GM21619 (cell line): ENCODE data around the gene PTCH1.

Source experiments
- ATAC-seq: cut with Tn5 transposase; IDR thresholded peaks from one replicate; pipeline ENCODE4 v1.9.1; 2021; ENCODE audit not compliant: unreplicated experiment

Gene PTCH1

DNA sequence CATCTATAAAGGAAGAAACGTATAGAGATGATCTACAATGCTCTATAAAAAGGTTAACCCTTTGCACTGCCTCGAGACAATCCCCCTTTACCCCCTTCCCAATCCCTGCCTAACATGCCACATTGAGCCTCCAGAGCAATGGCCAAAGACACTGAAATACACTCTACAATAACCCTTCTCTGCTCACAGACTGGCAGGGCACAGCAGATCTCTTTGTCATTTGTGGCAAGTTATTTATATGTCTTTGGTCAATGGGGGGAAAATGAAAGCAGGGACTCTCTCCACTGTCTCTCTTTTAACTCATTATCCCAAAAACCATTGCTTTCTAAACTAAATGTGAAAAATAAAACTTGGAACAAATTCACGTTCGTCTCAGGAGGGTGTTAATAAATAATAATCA, 51.7 kb downstream of the PTCH1 start:
- no peak for ATAC-seq

DNA sequence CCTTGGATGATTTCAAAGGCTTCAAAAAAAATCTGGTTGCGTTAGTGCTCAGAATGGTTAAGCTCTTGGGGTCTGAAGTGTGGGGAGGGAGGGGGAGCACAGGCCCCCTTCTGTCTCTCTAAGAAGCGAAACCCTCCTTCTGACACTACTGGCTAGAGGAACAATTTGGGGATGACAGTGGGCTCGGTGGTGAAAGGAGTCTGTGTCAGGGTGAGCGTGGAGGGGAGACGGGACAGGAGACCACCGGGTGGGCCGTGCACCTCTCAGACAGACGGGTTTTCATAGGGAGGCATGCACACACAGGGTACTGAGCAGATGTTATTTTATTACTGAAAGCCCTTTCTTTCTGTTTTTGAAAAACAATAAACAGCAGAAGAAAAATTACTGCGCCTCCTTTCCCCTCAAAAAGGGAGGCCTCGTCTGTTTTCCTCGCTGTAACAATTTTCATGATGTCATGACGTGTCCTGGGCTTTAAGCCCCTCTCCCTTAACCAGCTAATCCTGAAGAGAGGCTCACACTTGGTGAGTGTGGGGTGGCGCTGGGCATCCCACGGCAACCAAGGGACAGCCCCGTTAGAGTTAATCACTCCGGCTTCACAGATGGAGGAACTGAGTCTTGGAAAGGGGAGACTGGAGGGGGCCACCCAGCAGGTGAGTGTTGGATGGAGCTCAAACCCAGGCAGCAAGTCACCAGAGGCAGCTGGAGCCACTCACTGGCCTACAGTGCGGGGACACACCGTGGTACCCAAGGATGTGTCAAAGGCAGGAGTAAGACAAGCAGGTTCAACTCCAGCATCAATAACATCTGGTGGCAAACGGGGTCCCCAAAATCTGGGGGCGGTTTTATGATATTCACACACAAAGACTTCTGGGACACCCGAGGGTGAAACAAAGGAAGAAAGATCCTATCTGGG, 53.4 kb downstream of the PTCH1 start:
- peak; percentile 7 for ATAC-seq

DNA sequence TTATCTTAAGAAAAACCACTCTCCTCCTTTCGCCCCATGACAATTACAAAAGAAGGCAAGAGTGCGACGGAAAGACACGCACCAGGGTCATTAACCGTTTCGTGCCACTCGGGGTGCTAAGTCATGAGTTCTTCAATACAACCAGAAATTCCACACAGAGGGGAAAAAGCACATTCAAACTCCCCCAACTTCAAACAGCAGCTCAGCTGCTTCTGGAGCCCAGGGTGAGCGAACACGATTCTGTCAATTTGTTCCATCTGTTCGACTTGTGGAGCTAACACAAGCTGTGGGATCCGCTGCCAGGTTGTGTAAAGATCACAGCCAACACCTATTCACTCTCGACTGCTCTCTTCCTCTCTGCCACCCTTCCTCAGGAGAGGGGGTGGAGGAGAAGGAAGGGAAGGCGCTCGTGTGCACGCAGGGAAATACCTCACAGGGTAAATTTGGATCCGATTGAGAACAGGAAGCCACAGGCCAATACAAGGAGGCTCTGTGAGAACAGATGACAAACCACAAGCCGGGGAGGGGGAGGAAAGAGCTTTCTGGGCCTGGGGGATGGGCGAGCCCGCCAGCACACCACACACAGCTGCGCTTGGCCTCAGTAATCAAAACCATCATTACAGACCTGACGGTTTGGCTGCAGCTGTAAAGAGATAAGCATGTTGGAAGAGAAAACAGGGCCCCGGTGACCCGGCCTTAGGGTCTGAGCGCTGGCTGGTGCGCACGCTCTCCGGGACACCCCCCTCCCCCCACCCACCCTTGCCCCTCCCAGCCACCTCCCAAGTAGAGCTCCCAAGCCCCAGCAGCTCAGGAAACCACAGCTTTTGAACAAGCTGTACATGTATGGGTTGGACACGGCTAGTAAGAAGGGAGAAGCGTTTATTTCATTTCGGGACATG, 54.3 kb downstream of the PTCH1 start:
- peak; percentile 90 for ATAC-seq

DNA sequence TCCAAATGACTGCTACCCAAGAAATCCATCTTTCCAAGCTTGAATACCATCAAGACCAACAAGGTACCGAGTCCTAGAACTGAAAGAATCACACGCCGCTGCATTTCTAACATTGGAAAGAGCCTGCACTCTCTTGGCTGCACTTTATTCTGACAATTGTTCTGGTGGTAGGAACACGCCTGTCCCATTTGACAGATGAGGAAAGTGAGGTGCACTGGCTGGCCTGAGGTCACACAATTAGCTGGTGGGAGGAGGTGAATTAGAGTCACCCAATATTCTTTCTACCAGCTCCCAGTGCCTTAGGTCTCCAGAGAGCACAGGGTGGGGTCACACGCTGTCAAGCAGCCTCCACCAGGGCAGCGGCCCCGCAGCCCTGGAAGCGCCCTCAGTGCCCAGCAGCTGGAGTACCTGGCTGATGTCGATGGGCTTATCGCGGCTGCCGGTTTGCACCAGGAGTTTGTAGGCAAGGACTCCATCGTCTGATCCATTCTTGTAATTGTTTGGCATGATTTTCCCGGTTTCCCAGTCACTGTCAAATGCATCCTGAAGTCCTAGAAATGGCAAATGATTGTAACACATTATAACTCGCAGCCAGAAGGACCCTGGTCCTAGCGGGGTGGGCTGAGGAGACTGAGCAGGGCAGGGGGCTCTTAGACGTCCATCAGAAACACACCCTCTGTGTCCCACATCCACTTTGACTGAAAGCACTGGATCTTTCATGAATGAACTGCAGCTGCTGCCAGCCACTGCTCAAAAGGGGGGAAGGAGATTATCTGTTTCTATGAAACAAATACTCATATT, 55.1 kb downstream of the PTCH1 start:
- ATAC-seq = no peak

DNA sequence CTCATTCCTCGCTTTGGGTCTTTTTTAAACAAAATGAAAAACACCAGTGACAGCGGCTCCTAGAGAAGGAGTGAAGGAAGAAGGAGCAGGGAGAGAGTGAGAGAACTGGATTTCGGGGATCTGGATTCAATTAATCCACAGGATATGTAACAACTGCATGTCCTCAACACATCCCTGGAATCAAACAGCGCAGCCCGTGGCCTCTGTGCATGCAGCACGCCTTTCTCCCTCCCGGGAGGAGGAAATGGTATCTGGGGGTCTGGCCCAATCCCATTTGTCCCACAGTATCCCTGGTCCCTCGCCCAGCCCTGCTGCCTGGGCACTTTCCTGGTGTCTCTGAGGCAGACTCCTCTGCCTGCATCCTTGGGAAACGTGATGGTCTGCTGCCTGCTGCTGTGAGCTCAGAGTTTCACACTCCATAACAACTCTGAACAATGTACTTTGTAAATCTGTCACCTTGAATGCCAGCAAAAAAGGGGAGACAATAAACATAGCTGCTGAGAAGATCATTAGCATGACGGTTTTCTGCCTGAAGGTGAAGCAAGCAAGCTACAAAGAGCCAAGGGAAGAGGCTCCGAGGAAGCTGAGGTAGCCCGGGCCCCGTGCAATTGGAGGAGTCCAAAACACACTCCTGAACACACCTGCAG, 56.1 kb downstream of the PTCH1 start:
- ATAC-seq = no peak

DNA sequence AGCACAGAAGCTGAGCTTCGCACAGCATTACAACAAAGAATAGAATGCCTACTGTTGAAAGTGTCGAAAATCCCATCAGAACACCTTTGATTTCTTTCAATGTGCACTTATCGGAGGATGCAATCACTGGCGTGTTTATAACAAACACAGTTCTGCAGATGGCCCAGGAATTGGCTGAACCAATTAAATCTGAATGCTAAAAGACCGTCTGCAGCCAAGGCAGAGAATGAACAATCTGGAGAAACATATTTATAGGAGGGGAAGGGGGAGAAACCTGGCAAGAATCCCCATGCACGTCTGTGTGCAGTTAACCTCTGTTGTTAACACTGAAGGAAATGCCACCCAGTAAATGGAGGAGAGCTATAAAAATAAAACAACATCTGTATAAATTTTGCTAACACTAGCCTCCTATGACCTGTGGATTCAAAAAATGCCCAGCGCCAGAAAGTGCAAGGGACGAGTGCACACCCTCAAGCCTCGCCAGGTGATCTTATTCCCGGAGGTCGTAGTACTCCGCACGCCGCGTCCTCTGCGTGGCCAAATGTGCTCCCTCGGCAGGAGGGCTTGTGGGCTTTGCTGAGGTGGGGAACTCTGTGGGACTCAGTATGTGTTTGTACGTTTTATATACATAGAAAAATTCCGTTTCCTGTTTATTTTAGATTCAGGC, 56.8 kb downstream of the PTCH1 start:
- no peak for ATAC-seq

DNA sequence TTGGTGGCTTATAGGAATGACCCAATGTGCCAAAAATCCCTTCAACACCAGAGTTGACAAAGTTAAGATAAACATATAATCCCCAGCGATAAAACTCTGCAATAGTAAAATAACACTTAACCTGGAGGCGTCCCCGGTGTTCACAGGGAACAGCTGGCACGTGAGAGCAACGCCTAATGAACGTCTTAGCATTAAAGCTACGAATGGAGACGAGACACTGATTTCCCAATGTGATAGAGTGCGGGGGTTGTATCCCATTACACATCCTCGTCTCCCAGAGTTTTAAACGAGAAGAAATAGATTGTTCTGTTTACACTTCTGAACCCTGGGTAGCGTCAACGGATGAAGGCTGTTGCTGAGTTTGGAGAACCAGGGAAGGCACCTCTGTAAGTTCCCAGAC, 57.6 kb downstream of the PTCH1 start:
- ATAC-seq = no peak

DNA sequence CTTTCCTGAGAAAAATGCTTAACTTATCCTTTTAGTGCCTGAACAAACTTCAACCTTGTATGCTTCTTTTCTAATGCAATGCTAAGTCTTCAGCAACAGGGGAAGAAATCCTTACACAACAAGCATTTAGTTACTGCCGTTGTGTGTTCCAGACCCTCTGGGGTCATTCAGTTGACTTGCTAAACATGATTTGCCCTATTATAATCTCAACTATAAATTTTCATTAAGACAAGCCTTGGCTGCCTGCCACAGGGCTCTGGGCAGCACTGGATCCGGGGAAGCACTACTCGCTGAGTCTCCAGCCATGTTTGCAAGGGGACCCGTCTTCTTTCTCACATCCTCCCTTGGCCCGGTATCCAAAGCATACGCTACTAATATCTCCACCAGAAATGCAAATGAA, 58.1 kb downstream of the PTCH1 start:
- ATAC-seq = no peak

DNA sequence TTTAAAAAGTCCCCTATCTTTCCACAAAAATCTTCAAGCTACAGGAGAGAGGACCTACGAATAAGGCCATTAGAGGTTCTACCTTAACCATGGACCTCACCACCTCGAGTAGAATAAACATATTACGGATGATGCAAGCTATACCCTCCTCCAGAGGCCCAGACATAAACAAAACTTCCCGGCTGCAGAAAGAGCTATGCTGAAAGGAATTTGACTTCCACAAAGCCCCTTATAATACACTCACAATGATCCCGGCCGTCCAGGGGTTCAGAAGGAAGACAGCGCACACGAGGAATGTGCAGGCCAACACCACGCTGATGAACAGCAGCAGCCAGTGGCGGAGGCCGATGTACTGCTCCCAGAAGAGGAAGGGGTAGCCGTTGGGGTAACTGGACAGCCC, 59.0 kb downstream of the PTCH1 start:
- no peak for ATAC-seq

DNA sequence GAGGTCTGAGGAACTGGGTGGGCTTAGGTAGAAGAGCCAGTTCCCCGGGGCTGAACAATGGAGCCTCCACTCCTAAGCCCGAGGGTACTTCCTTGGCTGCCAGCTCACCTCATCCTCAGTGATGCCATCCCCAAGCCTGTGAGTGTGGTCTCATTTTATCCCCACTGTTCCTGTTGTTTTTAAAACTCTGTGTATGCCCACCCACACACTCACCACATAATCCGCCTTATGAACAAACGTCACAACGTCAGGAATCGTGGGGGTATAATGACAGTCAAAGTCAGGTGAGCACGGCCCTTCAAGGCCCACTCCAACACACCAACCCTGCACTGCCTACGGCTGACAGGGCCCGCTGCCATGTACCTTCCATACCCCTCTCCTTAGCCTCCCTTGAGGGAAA, 61.1 kb downstream of the PTCH1 start:
- no peak for ATAC-seq

DNA sequence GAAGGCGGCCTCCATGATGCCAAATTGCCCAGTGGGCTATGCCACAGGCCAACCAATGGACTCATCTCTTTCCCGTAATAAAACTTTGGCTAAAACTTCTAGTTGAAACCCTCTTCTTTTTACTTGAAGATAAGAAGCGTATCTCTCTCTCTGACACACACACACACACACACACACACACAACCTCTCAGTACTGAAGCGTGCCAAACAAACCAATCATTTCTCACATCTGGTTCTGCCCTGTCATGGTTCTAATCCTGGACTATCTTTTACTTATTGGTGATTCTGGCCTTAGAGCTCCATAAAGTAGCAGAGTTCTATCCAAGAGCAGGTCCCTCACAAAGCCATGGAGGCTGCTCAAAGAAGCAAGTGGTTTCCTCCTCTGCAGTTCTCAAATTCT, 64.6 kb downstream of the PTCH1 start:
- no peak for ATAC-seq

DNA sequence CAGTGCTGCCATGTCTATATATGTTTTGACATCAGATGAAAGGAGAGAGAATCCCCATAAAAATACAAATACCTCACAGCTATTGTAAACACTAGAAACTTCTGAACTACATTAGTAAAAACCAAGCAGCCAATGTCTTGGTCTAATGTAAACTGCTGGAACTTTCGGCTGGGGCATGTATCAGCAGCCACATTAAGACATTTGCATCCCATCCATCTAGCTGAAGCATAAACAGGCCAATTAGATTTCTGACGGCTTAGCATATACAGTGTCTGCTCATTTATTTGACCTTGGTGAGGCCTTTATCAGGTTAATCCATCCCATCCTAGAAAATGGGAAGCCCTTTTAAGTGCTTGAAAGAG, 65.7 kb downstream of the PTCH1 start:
- no peak for ATAC-seq

DNA sequence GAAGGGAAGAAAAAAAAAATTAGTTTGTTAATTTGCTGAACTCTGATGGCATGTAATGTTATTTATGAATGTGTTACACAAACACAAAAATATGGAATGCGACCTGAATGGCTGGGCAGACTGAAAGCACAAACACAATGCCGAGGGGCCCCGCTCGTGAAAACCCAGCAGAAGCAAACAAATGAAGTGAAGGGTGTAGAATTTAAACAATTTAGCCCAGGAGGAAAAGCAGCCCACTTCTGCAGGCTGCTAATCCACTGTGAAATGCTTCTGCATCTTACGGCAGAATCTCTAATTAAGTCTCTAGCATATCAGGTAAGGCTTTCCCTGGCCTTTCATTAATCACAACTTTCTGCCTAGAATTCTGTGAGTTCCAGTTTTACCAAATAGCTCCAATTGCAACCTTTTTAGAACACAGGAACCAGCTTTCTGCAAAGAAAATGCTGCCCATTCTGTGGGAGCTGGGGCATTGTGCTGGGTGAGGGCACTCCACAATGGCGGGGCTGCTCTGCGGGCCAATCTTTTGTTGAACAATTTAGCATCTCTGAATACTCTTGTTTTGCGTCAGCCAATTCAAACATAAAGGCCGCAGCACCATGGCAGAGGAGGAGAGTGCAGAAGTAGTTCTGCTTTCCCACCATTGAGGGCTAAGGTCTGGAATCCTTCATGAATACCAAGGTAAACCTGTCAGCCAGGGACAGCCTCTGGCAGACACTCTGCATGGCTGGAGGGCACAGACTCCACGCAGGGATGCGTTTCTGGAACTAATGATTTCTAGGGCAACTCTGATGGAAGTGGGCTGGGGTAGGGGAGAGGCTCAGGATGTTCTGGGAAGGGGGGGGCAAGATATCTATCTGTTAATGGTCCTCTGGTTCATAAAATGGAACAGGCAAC, 66.4 kb downstream of the PTCH1 start:
- no peak for ATAC-seq

DNA sequence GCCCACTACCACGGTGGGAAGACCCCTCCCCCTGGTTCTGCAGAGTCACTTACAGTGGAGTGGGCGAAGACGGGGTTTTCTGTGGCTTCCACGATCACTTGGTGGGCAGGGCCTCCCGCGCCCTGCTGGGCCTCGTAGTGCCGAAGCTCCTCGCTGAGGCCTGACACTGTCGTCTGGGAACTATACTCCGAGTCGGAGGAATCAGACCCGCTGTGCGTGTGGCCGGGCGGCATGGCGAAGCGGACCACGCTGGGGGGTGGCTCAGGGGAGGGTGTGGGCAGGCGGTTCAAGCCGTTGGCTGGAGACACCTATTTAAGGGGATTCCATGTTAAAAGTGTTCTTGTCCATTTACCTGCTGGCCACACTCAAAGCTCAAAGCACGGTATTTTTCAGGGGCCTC, 67.8 kb downstream of the PTCH1 start:
- ATAC-seq = no peak

DNA sequence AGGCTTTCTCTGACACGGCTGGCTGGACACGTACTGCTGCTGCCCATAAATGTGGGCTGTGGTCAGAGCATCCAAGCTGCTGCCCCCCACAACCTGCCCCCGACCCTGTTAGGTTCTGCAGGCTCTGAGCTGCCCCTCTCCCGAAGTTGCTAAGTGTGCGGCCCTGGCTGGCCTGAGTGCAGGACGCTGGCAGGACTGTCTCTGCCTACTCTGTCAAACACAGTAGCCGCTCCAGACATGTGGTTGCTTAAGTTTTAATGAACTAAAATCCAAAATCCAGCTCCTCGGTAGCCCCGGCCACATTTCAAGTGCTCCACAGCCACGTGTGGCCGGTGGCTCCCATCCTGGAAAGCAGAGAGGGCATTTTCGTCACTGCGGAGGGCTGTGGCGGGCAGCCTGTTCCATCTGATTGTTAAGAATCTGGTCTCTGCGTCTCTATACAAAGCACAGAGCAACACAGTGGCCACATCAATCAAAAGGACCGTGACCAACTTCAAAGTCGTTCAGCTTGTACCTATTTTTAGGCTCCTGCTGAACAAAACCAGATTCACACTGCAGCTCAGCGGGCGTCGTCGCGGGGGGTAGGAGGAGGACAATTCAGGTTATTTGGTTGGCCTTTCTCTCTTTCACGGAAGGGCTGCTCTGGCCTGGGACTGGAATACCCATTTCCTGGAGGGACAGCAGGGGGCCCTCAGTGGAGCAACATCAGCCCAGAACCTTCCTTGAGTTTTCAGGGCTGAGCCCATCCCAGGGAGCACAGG, 68.9 kb downstream of the PTCH1 start:
- ATAC-seq = no peak

DNA sequence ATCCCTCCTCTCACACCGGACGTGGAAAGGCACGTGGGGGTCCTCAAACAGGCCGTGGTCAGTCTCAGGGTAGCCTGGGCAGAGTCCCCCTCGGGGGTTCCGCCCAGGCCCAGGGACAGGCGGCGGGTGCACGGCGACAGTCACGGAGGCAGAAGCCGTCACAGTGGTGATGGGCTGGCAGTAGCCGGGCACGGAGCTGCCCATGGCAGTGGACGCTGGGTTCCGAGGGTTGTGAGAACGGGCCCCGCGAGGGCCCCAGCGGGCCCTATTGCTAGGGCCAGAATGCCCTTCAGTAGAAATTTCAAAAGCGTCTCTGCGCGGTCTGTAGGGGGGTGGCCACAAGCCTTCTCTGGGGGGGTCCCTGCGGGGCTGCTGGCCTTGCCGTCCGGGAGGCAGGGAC, 69.8 kb downstream of the PTCH1 start:
- no peak for ATAC-seq

DNA sequence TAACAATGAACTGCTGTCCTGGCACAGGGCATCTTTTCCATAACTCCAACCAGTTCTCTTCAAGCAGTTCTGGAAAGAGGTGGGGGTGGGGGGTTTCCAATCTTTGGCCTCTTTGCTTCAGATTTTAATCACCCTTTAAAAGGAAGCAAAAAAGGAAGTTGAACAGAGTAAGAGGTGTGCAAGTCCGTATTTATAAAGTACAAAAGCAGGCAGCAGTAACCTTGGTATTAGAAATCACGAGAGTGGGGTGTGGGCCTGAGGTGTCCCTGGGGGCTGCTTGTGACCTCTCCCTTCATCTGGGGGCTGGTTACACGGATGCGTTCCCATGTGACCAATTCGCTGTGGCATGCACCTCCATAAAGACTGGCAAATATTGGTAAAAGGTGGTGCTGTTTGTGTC, 70.5 kb downstream of the PTCH1 start:
- ATAC-seq = no peak

DNA sequence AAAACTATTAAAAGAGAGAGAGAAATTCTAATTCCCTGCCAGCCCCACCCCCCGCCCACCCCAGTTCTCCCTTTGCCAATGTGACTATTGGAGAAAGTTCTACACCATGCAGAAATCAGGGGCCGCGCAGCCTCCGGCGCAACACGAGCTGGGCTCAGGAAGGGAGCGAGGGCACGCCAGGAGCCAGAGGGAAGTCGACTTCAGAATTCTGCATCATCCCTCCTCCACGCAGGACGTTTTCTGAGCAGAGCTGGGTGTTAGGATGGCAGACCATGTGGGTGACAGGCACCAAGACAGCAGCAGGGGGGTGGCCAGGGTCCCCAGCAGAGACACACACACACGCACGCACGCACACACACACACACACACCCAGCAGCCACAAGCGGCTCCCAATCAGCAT, 72.6 kb downstream of the PTCH1 start:
- ATAC-seq = no peak

DNA sequence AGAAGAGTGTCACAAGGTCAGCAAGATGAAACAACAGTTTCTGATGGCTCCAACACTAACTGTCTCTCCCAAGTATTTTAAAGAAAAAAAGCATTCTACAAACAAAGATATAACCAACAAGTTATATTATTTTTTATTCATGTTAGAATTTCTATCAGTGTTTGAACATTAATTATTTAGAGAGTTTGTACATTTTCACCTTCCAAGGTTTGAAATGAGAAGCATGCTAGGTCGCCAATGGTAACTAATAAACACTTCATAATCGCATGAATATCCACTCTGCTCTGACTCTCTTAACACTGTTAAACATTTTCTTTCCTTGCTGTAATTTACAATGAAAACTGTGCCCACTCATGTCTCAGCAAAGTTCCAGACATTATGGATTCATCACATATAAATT, 73.5 kb downstream of the PTCH1 start:
- ATAC-seq = no peak
